Activated CD4-positive, CD25-positive, alpha-beta regulatory T cell (primary cell): ENCODE measurements around the gene RHOBTB1.
"Not testable (repeated sequence)": the region's sequence is repeated elsewhere in the genome, so short reads cannot be mapped to it uniquely, and the experiment has no call there.

Source experiments
- DNase-seq, 4 experiments: peaks; one replicate each; lab custom pipeline; 2025; lab: John Stamatoyannopoulos, UW

The RHOBTB1 gene

GRCh38 chr10:60944058-60944909 is at the start of gene RHOBTB1:
TSS of gene RHOBTB1 (minus strand) at chr10:60944185. CDS start at chr10:60911542, 32,643 bp downstream.
- no peak for DNase-seq

GRCh38 chr10:60992636-60993035 is 48.7 kb upstream of the RHOBTB1 start:
- no peak for DNase-seq

- DNase-seq, result no peak
Observed at GRCh38 chr10:60990663-60991062, 46.7 kb upstream of the RHOBTB1 start.

DNA sequence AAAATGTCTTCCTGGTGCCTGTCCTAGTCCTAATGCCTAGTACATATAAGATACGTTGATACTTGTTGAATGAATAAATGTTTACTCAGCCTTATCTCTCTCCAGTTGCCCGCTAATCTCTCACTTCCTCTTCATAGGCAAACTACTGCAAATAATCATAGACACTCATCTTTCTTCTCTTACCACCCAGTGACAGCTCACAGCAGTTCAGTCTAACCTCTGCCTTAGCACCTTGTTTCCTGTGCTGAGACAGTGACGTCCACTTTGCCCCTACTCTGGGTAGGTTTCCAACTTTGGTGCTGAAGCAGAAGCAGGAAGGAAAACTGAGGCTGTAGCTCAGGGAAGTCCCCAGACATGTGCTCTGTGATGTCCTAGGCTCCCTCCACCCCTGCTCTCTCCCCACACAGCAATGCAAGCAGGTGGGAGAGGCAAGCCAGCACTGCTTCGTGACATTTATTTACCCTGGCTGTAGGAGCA is 45.5 kb upstream of the RHOBTB1 start:
- DNase-seq, result no peak

GRCh38 chr10:60986791-60987190 is 42.8 kb upstream of the RHOBTB1 start:
- no peak for DNase-seq

DNA sequence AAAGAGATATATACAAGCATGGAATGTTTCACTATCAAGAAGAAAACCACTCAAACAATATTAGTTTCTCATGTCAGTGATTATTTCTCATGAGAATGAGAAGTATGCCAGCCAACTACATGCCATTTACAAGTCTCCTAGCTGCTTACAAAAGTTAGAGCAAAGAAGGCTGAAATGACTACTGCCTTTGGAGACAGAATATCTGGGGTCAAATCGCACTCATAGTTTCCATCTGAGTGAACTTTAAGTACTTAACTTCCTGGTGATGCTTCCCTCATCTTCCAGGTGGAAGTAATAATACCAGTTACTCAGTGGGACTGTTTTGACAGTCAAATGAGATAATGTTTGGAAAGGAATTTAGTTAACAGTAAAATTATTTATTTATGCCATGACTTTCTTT is 42.0 kb upstream of the RHOBTB1 start:
- DNase-seq, result no peak

GRCh38 chr10:60980997-60981396 is 37.0 kb upstream of the RHOBTB1 start:
- DNase-seq, result no peak

DNA sequence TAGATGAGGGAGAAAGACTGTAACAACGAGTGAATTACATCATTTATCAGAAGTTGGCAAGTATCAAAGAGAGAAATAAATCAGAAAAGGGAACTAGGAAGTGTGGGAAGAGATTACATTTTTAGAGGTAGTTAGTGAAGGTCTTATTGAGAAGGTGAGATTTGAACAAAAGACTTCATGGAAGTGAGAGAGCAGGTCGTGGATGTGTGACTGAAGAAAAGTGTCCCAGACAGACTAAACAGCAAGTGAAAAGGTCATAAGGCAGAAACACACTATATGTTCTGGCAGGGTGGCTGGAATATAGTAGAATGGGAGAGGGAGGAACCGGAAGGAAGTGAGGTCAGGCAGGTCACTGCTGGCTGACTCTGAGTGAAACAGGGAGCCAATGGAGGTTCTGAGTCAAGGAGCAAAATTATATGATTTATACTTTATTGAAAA is 35.7 kb upstream of the RHOBTB1 start:
- DNase-seq, result no peak

DNA sequence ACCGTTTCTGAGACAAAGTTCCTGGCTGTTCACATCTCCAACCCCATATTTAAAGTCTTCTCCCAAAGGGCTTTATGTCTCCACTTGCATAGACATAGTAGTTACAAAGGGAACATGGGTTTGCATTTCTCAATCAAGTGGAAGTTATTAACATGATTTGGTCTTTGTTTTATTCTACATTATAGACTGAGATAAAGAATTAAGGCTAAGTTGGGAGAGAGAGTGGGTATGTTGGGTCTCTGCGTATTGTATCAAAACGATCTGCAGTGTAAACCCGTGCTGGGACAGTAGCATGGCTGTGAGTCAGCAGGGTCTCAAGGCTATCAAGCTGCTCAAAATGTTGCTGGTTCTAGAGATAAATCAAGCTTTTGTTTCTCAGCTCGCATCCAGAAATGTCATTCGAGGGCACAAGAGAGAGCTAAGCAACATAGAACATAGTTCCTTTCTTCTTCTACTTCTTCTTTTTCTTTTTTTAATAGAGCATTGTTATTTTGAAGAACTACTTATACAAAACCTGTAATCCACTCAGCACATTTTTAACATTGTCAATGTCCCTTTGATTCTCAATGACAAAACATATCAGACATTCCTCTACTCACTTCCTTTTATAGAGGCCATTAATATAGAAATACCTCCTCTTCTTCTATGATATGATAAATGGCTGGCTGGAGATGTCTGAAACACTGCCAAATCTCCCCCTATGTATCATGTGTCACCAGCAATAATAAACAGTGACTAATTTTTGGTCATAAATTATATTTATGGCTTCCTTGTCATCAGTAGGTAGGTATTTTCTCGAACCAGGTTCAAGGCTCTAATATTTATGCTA is 34.5 kb upstream of the RHOBTB1 start:
- no peak for DNase-seq

GRCh38 chr10:60977161-60978122 is 33.5 kb upstream of the RHOBTB1 start:
- DNase-seq, result no peak

- no peak for DNase-seq
Observed at GRCh38 chr10:60976687-60977086, 32.7 kb upstream of the RHOBTB1 start.

DNA sequence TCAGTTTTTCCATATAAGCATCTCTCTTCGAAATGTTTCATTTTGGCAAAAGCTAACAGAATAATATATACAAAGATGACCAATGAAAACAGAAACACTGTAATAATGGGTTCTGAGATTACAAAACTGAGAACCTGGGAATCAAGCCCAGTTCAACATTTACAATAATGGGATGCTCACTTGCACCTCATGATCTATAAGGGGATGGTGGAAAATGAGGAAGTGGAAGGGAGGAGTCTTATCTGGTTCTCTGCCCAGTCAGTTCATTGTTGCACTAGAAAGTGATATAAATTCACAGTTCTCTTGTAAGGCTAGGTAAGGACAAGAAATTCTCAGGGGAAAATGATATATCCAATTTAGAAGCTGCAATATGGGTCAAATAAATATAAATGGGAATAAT is 31.7 kb upstream of the RHOBTB1 start:
- no peak for DNase-seq

- no peak for DNase-seq
Observed at GRCh38 chr10:60974463-60975149, 30.6 kb upstream of the RHOBTB1 start.

GRCh38 chr10:60973086-60973485 is 29.1 kb upstream of the RHOBTB1 start:
- DNase-seq, result no peak

DNA sequence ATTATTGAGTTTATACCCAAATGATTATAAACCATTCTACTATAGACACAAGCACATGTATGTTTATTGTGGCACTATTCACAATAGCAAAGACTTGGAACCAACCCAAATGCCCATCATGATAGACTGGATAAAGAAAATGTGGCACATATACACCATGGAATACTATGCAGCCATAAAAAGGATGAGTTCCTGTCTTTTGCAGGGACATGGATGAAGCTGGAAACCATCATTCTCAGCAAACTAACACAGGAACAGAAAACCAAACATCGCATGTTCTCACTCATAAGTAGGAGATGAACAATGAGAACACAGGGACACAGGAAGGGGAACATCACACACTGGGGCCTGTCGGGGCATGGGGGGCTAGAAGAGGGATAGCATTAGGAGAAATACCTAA is 28.2 kb upstream of the RHOBTB1 start:
- DNase-seq, result not testable (repeated sequence)

DNA sequence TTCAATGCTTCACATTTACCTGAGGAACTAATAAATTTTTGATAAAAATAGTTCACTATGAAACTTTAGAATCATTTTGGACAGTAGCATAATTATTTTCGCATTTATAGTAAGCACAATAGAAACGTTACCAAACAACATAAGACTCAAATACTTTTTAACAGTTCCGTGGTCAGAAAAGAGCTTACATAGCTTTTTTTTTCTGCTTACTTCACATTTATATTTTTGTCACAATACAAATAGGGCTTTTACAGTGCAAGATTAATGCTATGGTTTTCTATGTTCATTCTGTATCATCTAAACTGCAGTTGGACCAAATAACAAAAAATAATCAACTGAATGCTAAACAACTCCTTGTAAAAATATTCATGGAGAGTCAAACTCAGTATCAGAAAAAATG is 26.5 kb upstream of the RHOBTB1 start:
- no peak for DNase-seq

DNA sequence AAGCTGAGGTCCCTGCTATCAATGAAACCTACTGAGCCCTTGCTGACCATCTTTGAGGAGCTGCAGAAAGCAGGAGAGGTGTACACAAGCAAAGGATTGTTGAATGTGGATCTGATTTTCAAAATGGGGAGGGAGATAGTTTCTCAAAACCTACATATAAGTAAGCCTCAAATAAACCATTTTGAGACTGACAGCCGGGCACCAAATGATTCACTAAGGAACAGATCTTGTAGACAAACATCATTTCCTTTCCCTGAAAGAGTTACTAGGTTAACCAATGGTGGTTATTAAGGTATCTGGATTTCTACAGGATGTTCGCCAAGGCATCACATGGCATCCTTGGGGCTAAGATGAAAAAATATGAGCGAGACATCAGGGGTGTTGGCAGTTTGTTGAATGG is 24.5 kb upstream of the RHOBTB1 start:
- DNase-seq, result no peak

- no peak for DNase-seq
Observed at GRCh38 chr10:60967854-60968484, 24.0 kb upstream of the RHOBTB1 start.

GRCh38 chr10:60967260-60967659 is 23.3 kb upstream of the RHOBTB1 start:
- no peak for DNase-seq

GRCh38 chr10:60965696-60966095 is 21.7 kb upstream of the RHOBTB1 start:
- no peak for DNase-seq
